Transverse colon (tissue), 4 donors: Measurements from ENCODE around the gene CD300H. TPM values are rescaled to one million over a fixed set of nuclear protein-coding genes. Genes with fewer than 3 reads are reported as not detected.

Source experiments
- DNase-seq: peaks from one replicate; pipeline ENCODE4 v3.0.0-alpha.2; 2019
- H3K27ac ChIP-seq, 4 donors: fragments of 200-600 bp; sonication (generic); 2 replicates each; pipeline ENCODE4 v1.5.1; 2016 to 2018; ENCODE audit warnings: inconsistent platforms in 4 of 4
- H3K27me3 ChIP-seq: fragments of 200-600 bp; sonication (generic); 2 replicates; pipeline ENCODE4 v1.5.1; 2017; ENCODE audit warnings: inconsistent platforms
- H3K36me3 ChIP-seq, 4 donors: fragments of 200-600 bp; sonication (generic); 2 replicates each; pipeline ENCODE4 v1.5.1; 2017 to 2019; ENCODE audit warnings: inconsistent platforms in 4 of 4
- H3K4me1 ChIP-seq, 4 donors: fragments of 200-600 bp; sonication (generic); 2 replicates each; pipeline ENCODE4 v1.5.1; 2017 to 2020; ENCODE audit warnings: inconsistent platforms in 4 of 4
- H3K4me3 ChIP-seq, 4 donors: fragments of 200-600 bp; sonication (generic); 1 replicate in 1 of 4; 2 replicates in 3 of 4; pipeline versions ENCODE4 v1.5.1 to v1.6.1; 2017 to 2019; ENCODE audit warnings: inconsistent platforms in 4 of 4
- H3K9me3 ChIP-seq, 2 donors: fragments of 200-600 bp; sonication (generic); 2 replicates each; pipeline ENCODE4 v1.5.1; 2017 to 2019; ENCODE audit warnings: inconsistent platforms in 2 of 2
- CTCF ChIP-seq, 5 experiments: fragments of 200-600 bp in 3 of 5; fragments of 450-650 bp in 2 of 5; sonication (generic) in 3 of 5; IDR thresholded peaks; 1 replicate in 2 of 5; 2 replicates in 3 of 5; pipeline ENCODE4 v1.5.1; 2016 to 2017; ENCODE audit warnings: antibody characterized with exemption in 5 of 5, inconsistent platforms in 3 of 5, mild to moderate bottlenecking in 2 of 5, moderate library complexity in 1 of 5
- EP300 ChIP-seq: sonication (generic); formaldehyde crosslinking; IDR thresholded peaks from one replicate; pipeline ENCODE4 v1.6.1; 2017; ENCODE audit warnings: antibody characterized with exemption, low read depth
- POLR2A ChIP-seq: fragments of 450-650 bp; IDR thresholded peaks from one replicate; pipeline ENCODE4 v1.6.1; 2016; ENCODE audit warnings: antibody characterized with exemption, mild to moderate bottlenecking, moderate library complexity
- POLR2AphosphoS5 ChIP-seq, 3 donors: sonication (generic); formaldehyde crosslinking; IDR thresholded peaks; one replicate each; pipeline ENCODE4 v1.6.1; 2016; ENCODE audit warnings: antibody characterized with exemption in 3 of 3
- WGBS, 2 donors: methylation state at CpG; one replicate each; pipeline ENCODE4 v1.1.5; 2018; ENCODE audit warnings: low coverage in 1 of 2; 5-methylcytosine and 5-hydroxymethylcytosine counted together
- in situ Hi-C, 4 donors: fragments of 200-750 bp; cut with MboI; loops; one replicate each; pipeline versions ENCODE4 v1.15.0 to v1.15.1; 2017; ENCODE audit warnings: low sequenced_read_pairs in 3 of 4, low pct_ligation_motif_present in 1 of 4, low pct_unique_long_range_greater_than_20kb in 1 of 4
- intact Hi-C: fragments of 100-400 bp; cut with DNase I; formaldehyde crosslinking; loops from one replicate; pipeline ENCODE4 v1.15.1; 2023; ENCODE audit warnings: low total_unique reads
- total RNA-seq, 4 donors: library from RNA; depleted of rRNA; stranded (reverse); fragments of >200 nt; gene quantifications; one replicate each; pipeline ENCODE4 v1.1.0, GENCODE V29; 2016

Gene CD300H
- total RNA-seq, 4 donors from 2014 or later = not detected

GRCh38 chr17:74526681-74527080 is 40.6 kb downstream of the CD300H start:
- TF ChIP-seq POLR2AphosphoS5 (IDR thresholded peaks at IDR 0.05) (no peak), POLR2A (no peak), EP300 (no peak), CTCF (IDR thresholded peaks at IDR 0.05) (no peak)

DNA sequence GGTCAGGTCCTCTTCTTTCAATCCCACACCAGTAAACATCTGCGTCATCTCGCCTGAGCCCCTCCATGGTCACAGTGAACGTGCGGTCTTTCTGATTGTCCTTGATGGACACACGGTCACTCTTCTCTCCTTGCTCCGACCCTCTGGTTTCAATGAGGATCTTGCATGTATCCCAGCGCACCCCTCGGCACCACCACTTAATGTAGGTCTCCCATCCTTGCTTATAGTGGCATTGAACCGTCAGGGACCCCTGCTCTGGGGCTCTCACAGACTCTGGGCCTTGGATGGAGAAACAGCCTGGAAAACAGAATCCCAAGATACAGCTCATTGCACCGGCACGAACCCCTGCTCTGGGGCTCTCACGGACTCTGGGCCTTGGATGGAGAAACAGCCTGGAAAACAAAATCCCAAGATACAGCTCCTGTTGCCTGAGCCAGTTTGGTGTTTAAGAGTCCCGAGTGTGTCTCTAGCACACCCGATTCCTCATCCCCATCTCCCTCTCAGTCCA is 41.5 kb downstream of the CD300H start:
- no peaks in the 10 kb centered on the region for H3K27me3 ChIP-seq
- no peak overlapping the region for H3K4me3 ChIP-seq
- H3K27ac ChIP-seq = no peak overlapping the region
- in situ Hi-C loops = no loop called here
- no peaks in the 10 kb centered on the region for H3K9me3 ChIP-seq
- 83 to 85% methylated on average over 2 to 14 of the region's 14 CpGs for WGBS, 2 donors
- no peak for DNase-seq
- no peaks in the 10 kb centered on the region for H3K4me1 ChIP-seq
- H3K36me3 ChIP-seq = no peaks in the 10 kb centered on the region
- intact Hi-C loops = no loop called here
- no peak for TF ChIP-seq POLR2A
- no peak for TF ChIP-seq CTCF (IDR thresholded peaks at IDR 0.05)
- no peak for TF ChIP-seq POLR2AphosphoS5 (IDR thresholded peaks at IDR 0.05)
- TF ChIP-seq EP300 = no peak

More at GRCh38 chr17:74526681-74527080, 40.6 kb downstream of the CD300H start:
- Histone ChIP-seq H3K4me3 (no peak overlapping the region), H3K36me3 (no peaks in the 10 kb centered on the region), H3K27ac (no peak overlapping the region), H3K27me3 (no peaks in the 10 kb centered on the region), H3K4me1 (no peaks in the 10 kb centered on the region), H3K9me3 (no peaks in the 10 kb centered on the region)
- in situ Hi-C loops (no loop called here), intact Hi-C loops (no loop called here)
- no peak for DNase-seq
- 40 to 54% methylated on average over 1 to 3 of the region's 3 CpGs for WGBS, 2 donors

DNA sequence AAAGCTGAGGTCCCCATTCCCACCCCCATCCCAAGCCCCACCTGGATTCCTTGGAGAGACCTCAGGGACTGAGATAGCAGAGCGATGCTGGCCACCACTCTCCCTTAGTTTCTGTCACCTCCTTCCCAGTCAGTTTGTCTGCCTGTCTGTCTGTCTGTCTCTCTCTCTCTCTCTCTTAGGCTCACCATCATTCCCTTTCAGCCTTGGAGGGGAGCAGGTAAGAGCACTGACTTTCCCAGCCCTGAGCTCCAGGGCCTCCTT is 41.9 kb downstream of the CD300H start:
- intact Hi-C loops = no loop called here

DNA sequence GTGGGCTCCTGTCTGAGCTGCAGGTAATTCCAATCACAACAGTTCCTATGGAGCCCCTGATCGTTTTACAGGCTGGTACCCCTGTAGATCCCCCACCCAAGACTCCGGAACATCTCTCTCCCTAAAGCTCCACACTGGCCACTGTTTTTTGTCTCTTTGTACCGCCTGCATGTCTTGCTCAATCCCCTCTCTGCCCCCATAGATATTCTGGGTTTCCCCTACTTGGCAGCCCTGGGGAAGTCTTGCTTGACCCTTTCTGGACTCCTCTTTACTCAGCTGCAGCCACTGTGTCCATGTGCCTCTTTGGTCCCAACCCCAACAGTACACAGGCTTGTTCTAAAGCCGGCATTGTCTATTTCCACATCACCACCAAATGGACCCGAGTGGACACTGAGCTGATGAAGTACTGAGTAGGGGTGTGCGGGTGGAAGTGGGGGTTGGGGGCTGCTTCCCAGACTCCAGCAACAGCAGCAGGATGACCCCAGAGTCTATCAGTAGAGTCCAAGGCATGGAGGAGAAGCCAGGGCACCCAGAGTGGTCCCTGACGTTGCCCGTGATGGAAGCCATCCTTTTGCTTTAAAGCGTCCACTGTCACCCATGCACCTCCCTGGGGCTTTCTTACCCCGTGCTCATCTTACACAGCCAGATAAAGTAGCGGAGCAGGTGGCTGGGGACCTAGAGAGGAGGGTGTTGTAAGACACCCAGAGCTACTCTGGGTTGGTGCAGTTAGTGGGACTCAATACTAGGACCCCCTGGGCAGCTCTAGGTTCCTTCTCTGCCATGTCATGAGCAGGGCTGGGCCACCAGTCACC is 42.5 kb downstream of the CD300H start:
- DNase-seq = no peak
- intact Hi-C loops = no loop called here

More for the DNA sequence above, 41.9 kb downstream of the CD300H start:
- H3K9me3 ChIP-seq = no peaks in the 10 kb centered on the region
- H3K27ac ChIP-seq = no peak overlapping the region
- H3K4me1 ChIP-seq = no peaks in the 10 kb centered on the region
- WGBS, 2 donors = 100% methylated on average over 1 of the region's 1 CpG
- TF ChIP-seq EP300 = no peak
- no peaks in the 10 kb centered on the region for H3K36me3 ChIP-seq
- in situ Hi-C loops = no loop called here
- no peak overlapping the region for H3K4me3 ChIP-seq
- H3K27me3 ChIP-seq = no peaks in the 10 kb centered on the region
- DNase-seq = no peak

GRCh38 chr17:74523308-74523707 is 44.0 kb downstream of the CD300H start:
- in situ Hi-C loops = no loop called here
- H3K27ac ChIP-seq = no peak overlapping the region
- DNase-seq = no peak
- H3K9me3 ChIP-seq = no peaks in the 10 kb centered on the region
- 78% methylated on average over 3 of the region's 3 CpGs; no CpG with 5 or more reads in 1 of the 2 donors for WGBS, 2 donors
- no peaks in the 10 kb centered on the region for H3K4me1 ChIP-seq
- H3K36me3 ChIP-seq = no peaks in the 10 kb centered on the region
- H3K4me3 ChIP-seq = no peak overlapping the region
- intact Hi-C loops = no loop called here
- no peaks in the 10 kb centered on the region for H3K27me3 ChIP-seq
- TF ChIP-seq EP300 (no peak), POLR2AphosphoS5 (IDR thresholded peaks at IDR 0.05) (no peak), CTCF (IDR thresholded peaks at IDR 0.05) (no peak), POLR2A (no peak)

More for the DNA sequence above, 42.5 kb downstream of the CD300H start:
- Histone ChIP-seq H3K4me3 (no peak overlapping the region), H3K27me3 (no peaks in the 10 kb centered on the region), H3K4me1 (no peaks in the 10 kb centered on the region), H3K9me3 (no peaks in the 10 kb centered on the region), H3K36me3 (no peaks in the 10 kb centered on the region), H3K27ac (no peak overlapping the region)
- 63 to 85% methylated on average over 3 to 11 of the region's 11 CpGs for WGBS, 2 donors
- in situ Hi-C loops = no loop called here
- TF ChIP-seq EP300 (no peak), POLR2AphosphoS5 (IDR thresholded peaks at IDR 0.05) (no peak), POLR2A (no peak)
